Activated naive CD8-positive, alpha-beta T cell treated with anti-CD3 and anti-CD28 coated beads, Interleukin-2, amount 50 U/mL, for 24 hours (primary cell): ENCODE data around the gene HAUS3.
"Not testable (repeated sequence)": the region's sequence is repeated elsewhere in the genome, so short reads cannot be mapped to it uniquely, and the experiment has no call there.

Experiments
- ATAC-seq: fragments of 150-1000 bp; cut with Tn5 transposase; one replicate; pipeline ENCODE4 v1.10.0; 2021
- DNase-seq: peaks from one replicate; pipeline ENCODE4 v3.0.0; 2021
- H3K27ac Mint-ChIP-seq: one replicate; pipeline ENCODE4 v1.8.0; 2021; ENCODE audit warnings: mild to moderate bottlenecking, mixed read lengths
- H3K27me3 Mint-ChIP-seq: one replicate; pipeline ENCODE4 v1.8.0; 2021; ENCODE audit warnings: mixed read lengths
- H3K36me3 Mint-ChIP-seq: one replicate; pipeline ENCODE4 v1.8.0; 2021; ENCODE audit warnings: low read depth, mixed read lengths
- H3K4me1 Mint-ChIP-seq: one replicate; pipeline ENCODE4 v1.8.0; 2021; ENCODE audit warnings: mixed read lengths
- H3K4me3 Mint-ChIP-seq: one replicate; pipeline ENCODE4 v1.8.0; 2021; ENCODE audit warnings: mild to moderate bottlenecking, moderate library complexity, mixed read lengths
- H3K9me3 Mint-ChIP-seq: one replicate; pipeline ENCODE4 v1.8.0; 2021; ENCODE audit warnings: mixed read lengths

HAUS3 gene

GRCh38 chr4:2202789-2203188 is 39.1 kb downstream of the HAUS3 start:
- not testable (repeated sequence) for H3K27me3 Mint-ChIP-seq, H3K4me3 Mint-ChIP-seq

GRCh38 chr4:2194496-2194895 is 47.4 kb downstream of the HAUS3 start:
- DNase-seq (no peak), ATAC-seq (no peak)
- Mint-ChIP-seq H3K9me3 (no peaks in the 10 kb centered on the region), H3K4me1 (no peaks in the 10 kb centered on the region), H3K4me3 (no peak overlapping the region), H3K27me3 (no peaks in the 10 kb centered on the region), H3K27ac (no peak overlapping the region), H3K36me3 (peaks cover 3% of the 10 kb centered on the region)

More at GRCh38 chr4:2202789-2203188, 39.1 kb downstream of the HAUS3 start:
- not testable (repeated sequence) for ATAC-seq, DNase-seq, H3K4me1 Mint-ChIP-seq, H3K27ac Mint-ChIP-seq, H3K36me3 Mint-ChIP-seq, H3K9me3 Mint-ChIP-seq

- DNase-seq (no peak), ATAC-seq (no peak)
- no peaks in the 10 kb centered on the region for H3K4me1 Mint-ChIP-seq
- H3K27me3 Mint-ChIP-seq, result no peaks in the 10 kb centered on the region
- no peaks in the 10 kb centered on the region for H3K9me3 Mint-ChIP-seq
- H3K4me3 Mint-ChIP-seq, result no peak overlapping the region
- no peak overlapping the region for H3K27ac Mint-ChIP-seq
- H3K36me3 Mint-ChIP-seq, result peaks cover 6% of the 10 kb centered on the region
These were observed 48.6 kb downstream of the HAUS3 start for GRCh38 chr4:2193326-2193725.

DNA sequence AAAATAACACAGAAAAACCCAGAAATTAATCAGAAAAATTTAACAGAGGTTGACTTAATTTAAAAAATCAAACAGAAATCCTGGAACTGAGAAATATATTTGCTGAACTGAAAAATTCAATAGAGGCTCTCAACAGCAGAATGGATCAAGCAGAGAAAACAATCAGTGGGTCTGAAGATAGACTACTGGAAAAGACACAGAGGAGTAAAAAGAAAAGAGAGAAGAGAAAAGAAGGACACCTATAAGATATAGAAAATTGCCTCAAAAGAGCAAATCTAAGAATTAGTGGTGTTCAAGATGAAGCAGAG is 55.1 kb downstream of the HAUS3 start:
- H3K4me3 Mint-ChIP-seq, result no peak overlapping the region
- no peaks in the 10 kb centered on the region for H3K4me1 Mint-ChIP-seq
- H3K27me3 Mint-ChIP-seq, result no peaks in the 10 kb centered on the region
- no peak for DNase-seq
- H3K9me3 Mint-ChIP-seq, result peaks cover 10% of the 10 kb centered on the region
- H3K27ac Mint-ChIP-seq, result no peak overlapping the region
- ATAC-seq, result no peak
- peaks cover 12% of the 10 kb centered on the region for H3K36me3 Mint-ChIP-seq

DNA sequence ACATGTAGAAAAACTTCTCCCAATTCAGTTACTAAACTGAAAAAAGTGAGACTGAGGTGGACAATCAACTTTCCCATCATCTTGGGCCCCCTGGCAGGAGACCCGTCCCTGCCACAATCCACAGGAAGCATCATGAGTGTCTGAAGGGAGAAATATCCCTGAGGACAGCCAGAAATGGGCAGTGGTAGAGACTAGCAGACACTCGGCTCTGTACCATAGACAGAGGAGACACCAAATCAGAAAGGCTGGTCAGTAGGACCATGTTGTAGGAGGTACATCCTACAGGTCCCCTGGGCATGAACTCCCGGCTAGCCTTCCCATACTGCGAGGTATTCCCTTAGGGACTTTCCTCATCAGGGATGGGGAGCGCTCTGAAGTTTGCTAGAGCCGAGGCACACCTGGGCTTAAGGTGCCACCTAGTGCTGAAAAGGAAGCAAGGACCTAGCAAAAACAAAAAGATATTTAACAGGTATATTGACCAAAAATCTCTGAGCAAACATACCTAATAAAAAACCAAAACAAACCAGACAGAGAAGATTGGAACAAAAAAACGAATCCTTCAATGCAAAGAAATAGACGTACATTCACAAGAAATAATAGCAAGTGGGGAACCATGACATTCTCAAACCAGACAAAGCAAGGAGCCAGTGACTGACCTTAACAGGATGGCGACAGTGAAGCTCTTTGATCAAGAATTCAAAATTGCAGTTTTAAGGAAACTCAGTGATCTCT is 55.6 kb downstream of the HAUS3 start:
- Mint-ChIP-seq H3K4me1 (no peaks in the 10 kb centered on the region), H3K4me3 (no peak overlapping the region), H3K27me3 (peaks cover 2% of the 10 kb centered on the region), H3K27ac (no peak overlapping the region), H3K36me3 (peaks cover 12% of the 10 kb centered on the region), H3K9me3 (peaks cover 10% of the 10 kb centered on the region)
- no peak for ATAC-seq
- no peak for DNase-seq

DNA sequence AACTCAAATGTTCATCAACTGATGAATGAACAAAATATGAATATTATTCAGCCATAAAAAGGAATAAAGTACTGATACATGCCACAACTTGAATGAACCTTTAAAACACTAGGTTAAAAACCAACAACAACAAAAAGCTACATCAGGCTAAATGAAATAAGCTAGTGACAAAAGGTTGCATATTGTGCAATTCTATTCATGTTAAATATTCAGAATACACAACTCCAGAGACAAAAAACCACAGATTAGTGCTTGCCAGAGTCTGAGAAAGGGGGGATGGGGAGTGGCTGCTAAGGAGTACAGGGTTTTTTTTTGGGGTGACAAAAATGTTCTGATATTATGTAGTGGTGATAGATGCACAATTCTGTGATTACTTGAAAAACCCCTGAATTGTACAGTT is 58.5 kb downstream of the HAUS3 start:
- Mint-ChIP-seq H3K27me3 (peaks cover 2% of the 10 kb centered on the region), H3K4me1 (no peaks in the 10 kb centered on the region), H3K4me3 (no peak overlapping the region), H3K36me3 (peaks cover 10% of the 10 kb centered on the region), H3K27ac (no peak overlapping the region), H3K9me3 (peaks cover 10% of the 10 kb centered on the region)
- ATAC-seq (no peak), DNase-seq (no peak)

- Mint-ChIP-seq H3K4me1 (no peaks in the 10 kb centered on the region), H3K27me3 (peaks cover 2% of the 10 kb centered on the region), H3K36me3 (peaks cover 9% of the 10 kb centered on the region), H3K27ac (no peak overlapping the region), H3K9me3 (peaks cover 10% of the 10 kb centered on the region), H3K4me3 (no peak overlapping the region)
- no peak for DNase-seq
- ATAC-seq, result no peak
These were observed 58.9 kb downstream of the HAUS3 start for GRCh38 chr4:2182994-2183393.

DNA sequence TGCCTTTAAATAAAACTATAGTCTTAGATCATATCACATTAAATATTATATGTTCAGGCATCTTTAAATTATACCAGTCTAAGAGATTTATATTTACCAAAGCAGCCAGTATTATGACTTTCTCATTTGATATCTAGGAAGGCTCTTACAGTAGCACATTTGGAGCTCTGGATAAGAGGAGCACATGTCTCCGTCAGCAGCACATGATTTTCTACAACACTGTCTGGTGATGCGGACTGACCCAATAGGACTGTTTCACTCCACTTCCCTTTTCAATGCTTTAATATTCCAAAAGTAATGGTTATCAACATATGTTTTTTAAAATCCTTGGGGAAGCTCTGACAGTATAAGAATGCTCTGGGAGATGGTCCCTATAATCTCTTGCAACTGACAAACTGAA is 61.5 kb downstream of the HAUS3 start:
- DNase-seq, result no peak
- Mint-ChIP-seq H3K27ac (no peak overlapping the region), H3K9me3 (peaks cover 3% of the 10 kb centered on the region), H3K36me3 (no peaks in the 10 kb centered on the region), H3K4me3 (no peak overlapping the region), H3K4me1 (no peaks in the 10 kb centered on the region), H3K27me3 (peaks cover 2% of the 10 kb centered on the region)
- ATAC-seq, result no peak

- peaks cover 3% of the 10 kb centered on the region for H3K9me3 Mint-ChIP-seq
- DNase-seq, result no peak
- no peak overlapping the region for H3K27ac Mint-ChIP-seq
- H3K27me3 Mint-ChIP-seq, result peaks cover 2% of the 10 kb centered on the region
- no peaks in the 10 kb centered on the region for H3K4me1 Mint-ChIP-seq
- no peaks in the 10 kb centered on the region for H3K36me3 Mint-ChIP-seq
- ATAC-seq, result no peak
- no peak overlapping the region for H3K4me3 Mint-ChIP-seq
These were observed 62.2 kb downstream of the HAUS3 start for GRCh38 chr4:2179717-2180116.

DNA sequence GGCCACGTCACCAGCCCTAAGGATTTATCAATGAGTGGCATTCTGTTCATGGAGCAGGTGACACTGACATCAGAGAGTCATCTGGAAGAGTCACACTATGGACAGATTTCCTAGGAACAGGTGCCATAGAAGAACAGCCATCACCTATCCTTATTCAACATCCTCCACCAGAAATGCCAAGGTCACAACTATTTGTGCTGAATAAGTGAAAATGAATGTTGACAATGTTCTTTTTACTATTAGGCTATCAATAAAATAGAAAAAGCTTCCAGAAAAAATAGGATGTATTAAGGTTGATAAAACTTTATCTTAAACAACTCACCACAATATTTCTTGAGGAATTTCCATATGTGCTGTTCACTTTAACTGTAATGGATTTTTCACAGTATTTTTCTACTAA is 62.9 kb downstream of the HAUS3 start:
- Mint-ChIP-seq H3K36me3 (no peaks in the 10 kb centered on the region), H3K4me3 (no peak overlapping the region), H3K27ac (no peak overlapping the region), H3K4me1 (no peaks in the 10 kb centered on the region), H3K27me3 (peaks cover 2% of the 10 kb centered on the region), H3K9me3 (peaks cover 3% of the 10 kb centered on the region)
- ATAC-seq (no peak), DNase-seq (no peak)
